NCI-H146 treated with DMSO at 0.1 percent for 48 hours (cell line): ENCODE data around the gene ZNF678.
"Not testable (repeated sequence)": the region's sequence is repeated elsewhere in the genome, so short reads cannot be mapped to it uniquely, and the experiment has no call there.

Experiments used
- DNase-seq: peaks from one replicate; lab custom pipeline; 2025; ENCODE audit not compliant: unreplicated experiment; lab: John Stamatoyannopoulos, UW

ZNF678 gene

DNA sequence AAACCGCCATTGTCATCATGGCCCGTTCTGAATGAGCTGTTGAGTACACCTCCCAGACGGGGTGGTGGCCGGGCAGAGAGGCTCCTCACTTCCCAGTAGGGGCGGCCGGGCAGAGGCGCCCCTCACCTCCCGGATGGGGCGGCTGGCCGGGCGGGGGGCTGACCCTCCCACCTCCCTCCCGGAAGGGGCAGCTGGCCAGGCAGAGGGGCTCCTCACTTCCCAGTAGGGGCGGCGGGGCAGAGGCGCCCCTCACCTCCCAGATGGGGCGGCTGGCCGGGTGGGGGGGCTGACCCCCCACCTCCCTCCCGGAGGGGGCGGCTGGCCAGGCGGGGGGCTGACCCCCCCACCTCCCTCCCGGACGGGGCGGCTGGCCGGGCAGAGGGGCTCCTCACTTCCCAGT, 147.1 kb downstream of the ZNF678 start:
- DNase-seq: not testable (repeated sequence)

DNA sequence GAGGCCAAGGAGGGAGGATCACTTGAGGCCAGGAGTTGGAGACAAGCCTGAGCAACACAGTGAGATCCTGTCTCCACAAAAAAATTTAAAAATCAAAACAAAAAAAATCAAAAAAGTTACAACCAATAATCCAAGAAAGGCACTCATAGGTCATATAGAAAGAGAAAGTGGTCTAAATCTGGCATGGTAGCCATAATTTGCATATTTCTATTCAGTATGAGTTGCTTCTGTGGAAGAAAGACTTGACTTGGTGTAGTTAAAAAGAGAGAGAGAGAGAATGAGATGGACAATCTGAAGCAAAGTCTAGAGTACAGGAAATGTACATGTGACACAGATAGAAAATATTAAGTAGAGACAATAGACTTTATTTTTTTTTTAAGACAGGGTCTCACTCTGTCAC, 149.3 kb downstream of the ZNF678 start:
- no peak for DNase-seq

DNA sequence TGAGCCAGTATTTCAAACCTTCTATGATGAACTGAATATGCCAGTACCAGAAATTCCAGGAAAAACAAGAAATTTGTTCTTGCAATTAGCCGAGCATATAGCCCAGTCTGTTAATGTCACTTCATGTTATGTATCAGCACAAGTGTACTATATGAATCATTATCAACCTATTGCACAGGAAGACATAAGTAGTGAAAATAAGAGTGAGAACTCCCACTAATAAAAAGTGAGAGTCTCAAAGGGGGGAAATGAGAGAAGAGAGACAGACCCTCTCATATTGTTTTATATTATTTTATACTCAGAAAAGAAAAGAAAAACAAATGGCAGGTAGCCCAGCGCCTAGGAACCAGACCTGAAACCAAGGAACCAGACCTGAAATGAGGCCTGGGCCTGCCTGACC, 155.6 kb downstream of the ZNF678 start:
- no peak for DNase-seq

DNA sequence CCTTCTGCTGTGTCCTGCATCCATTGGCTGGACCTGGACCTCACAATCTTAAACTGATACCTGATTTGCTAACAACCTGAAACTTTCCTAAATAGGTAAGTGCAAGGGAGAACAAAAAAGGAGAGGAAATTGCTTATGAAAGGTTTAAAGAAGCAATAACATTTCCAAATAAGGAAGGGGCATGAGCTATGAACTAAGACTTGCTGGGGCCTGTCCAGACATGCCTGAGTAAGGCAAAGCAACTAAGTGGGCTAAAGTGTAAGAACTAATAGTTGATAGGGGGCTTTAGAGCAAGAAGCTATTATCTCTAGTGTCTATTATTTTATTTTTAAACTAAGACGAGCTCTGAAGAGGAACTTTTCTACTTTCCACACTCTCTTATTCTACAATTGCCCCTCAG, 160.1 kb downstream of the ZNF678 start:
- DNase-seq: no peak

GRCh38 chr1:227725046-227725445, 161.7 kb downstream of the ZNF678 start:
- DNase-seq: no peak

DNA sequence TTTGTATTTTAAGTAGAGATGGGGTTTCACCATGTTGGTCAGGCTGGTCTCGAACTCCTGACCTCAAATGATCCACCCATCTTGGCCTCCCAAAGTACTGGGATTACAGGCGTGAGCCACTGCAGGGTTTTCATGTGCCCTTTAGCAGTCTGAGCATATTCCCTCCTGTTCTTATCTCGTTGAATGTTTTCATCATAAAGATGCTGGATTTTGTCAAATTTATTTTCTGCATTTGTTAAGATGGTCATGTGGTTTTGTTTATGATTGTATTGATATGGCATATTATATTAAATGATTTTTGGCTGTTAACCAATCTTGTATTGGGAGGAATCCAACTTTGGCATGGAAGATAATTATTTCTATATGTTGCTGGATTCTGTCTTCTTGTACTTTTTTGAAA, 163.0 kb downstream of the ZNF678 start:
- no peak for DNase-seq
